Osteocyte (in vitro differentiated cells): ENCODE data around the gene PIN1. TPM values are rescaled to one million over a fixed set of nuclear protein-coding genes. Genes with fewer than 3 reads are reported as not detected.

Experiments used
- DNase-seq: peaks from one replicate; pipeline ENCODE4 v3.0.0; 2021; ENCODE audit warnings: mixed read lengths; ENCODE audit not compliant: unreplicated experiment; ENCODE audit errors: extremely low spot score
- H3K27ac Mint-ChIP-seq: one replicate; pipeline ENCODE4 v1.8.0; 2021; ENCODE audit warnings: mild to moderate bottlenecking, mixed read lengths; ENCODE audit not compliant: unreplicated experiment
- H3K27me3 Mint-ChIP-seq: one replicate; pipeline ENCODE4 v1.8.0; 2021; ENCODE audit warnings: mixed read lengths; ENCODE audit not compliant: unreplicated experiment
- H3K36me3 Mint-ChIP-seq: one replicate; pipeline ENCODE4 v1.8.0; 2021; ENCODE audit warnings: mixed read lengths; ENCODE audit not compliant: unreplicated experiment
- H3K4me1 Mint-ChIP-seq: one replicate; pipeline ENCODE4 v1.8.0; 2021; ENCODE audit warnings: mixed read lengths; ENCODE audit not compliant: unreplicated experiment
- H3K4me3 Mint-ChIP-seq: one replicate; pipeline ENCODE4 v1.8.0; 2021; ENCODE audit warnings: mild to moderate bottlenecking, moderate library complexity, mixed read lengths; ENCODE audit not compliant: unreplicated experiment
- H3K9me3 Mint-ChIP-seq: one replicate; pipeline ENCODE4 v1.8.0; 2021; ENCODE audit warnings: mixed read lengths; ENCODE audit not compliant: unreplicated experiment
- total RNA-seq: library from RNA; stranded (reverse); gene quantifications from 2 replicates; pipeline ENCODE4 v1.2.1, GENCODE V29; 2021
- TF ChIP-seq, protein P1 (sequence below): fragments of 200-600 bp; sonication (generic); IDR thresholded peaks from 2 replicates; pipeline ENCODE4 v1.5.0; 2021; ENCODE audit warnings: antibody characterized with exemption, mild to moderate bottlenecking, moderate library complexity

Gene PIN1
- total RNA-seq, 1 donor from 2014 or later: 67.4 TPM

GRCh38 chr19:9849791-9850190 lies 14.7 kb downstream of the PIN1 start:
- Mint-ChIP-seq H3K36me3 (peaks cover 20% of the 10 kb centered on the region), H3K4me1 (peaks cover 22% of the 10 kb centered on the region), H3K27me3 (no peaks in the 10 kb centered on the region), H3K4me3 (no peak overlapping the region), H3K9me3 (no peaks in the 10 kb centered on the region), H3K27ac (no peak overlapping the region)
- TF ChIP-seq, protein P1, sequence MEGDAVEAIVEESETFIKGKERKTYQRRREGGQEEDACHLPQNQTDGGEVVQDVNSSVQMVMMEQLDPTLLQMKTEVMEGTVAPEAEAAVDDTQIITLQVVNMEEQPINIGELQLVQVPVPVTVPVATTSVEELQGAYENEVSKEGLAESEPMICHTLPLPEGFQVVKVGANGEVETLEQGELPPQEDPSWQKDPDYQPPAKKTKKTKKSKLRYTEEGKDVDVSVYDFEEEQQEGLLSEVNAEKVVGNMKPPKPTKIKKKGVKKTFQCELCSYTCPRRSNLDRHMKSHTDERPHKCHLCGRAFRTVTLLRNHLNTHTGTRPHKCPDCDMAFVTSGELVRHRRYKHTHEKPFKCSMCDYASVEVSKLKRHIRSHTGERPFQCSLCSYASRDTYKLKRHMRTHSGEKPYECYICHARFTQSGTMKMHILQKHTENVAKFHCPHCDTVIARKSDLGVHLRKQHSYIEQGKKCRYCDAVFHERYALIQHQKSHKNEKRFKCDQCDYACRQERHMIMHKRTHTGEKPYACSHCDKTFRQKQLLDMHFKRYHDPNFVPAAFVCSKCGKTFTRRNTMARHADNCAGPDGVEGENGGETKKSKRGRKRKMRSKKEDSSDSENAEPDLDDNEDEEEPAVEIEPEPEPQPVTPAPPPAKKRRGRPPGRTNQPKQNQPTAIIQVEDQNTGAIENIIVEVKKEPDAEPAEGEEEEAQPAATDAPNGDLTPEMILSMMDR: no peak
- no peak for DNase-seq

DNA sequence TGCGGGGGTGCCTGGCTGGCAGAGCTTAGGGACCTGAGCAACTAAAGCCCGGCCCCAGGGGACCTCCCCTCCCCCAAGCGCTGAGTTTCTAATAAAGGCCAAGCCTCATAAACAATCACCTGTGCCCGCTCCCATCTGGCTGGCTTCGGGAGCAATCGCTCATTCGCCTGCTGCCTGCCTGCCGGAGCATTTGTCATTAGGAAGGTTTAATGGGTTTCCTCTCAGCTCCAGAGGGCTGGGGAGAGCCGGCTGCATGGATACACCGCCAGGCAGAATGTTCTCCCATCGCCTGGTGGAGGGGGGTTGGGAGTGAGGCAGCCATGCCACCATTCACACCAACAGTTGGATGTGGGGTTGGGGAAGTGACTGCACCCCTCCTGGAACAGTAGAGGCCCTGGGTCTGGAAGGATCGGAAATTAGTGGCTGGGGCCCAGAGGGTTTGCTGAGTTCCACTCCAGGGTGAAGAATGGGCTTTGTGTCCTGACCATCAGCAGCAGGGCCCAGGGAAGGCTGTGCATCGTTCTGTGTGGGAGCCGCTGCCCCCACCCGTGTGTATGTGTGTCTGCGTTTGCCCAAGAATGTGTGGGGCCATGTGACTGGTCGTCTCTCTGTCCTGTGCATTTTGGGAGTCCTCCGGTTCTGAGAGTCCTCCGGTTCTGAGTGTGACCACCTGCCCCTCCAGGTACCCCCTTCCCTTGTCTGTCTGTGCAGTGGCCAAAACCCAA lies 15.3 kb downstream of the PIN1 start:
- H3K9me3 Mint-ChIP-seq: no peaks in the 10 kb centered on the region
- no peak for DNase-seq
- peaks cover 22% of the 10 kb centered on the region for H3K4me1 Mint-ChIP-seq
- no peaks in the 10 kb centered on the region for H3K27me3 Mint-ChIP-seq
- H3K27ac Mint-ChIP-seq: no peak overlapping the region
- H3K4me3 Mint-ChIP-seq: no peak overlapping the region
- peaks cover 15% of the 10 kb centered on the region for H3K36me3 Mint-ChIP-seq
- TF ChIP-seq, protein P1: no peak

- H3K27me3 Mint-ChIP-seq: no peaks in the 10 kb centered on the region
- no peak for DNase-seq
These were observed 19.2 kb downstream of the PIN1 start for GRCh38 chr19:9854282-9854846.

GRCh38 chr19:9856609-9857008 lies 21.5 kb downstream of the PIN1 start:
- Mint-ChIP-seq H3K4me3 (no peak overlapping the region), H3K9me3 (no peaks in the 10 kb centered on the region), H3K27me3 (no peaks in the 10 kb centered on the region), H3K4me1 (peaks cover 9% of the 10 kb centered on the region), H3K36me3 (peaks cover 37% of the 10 kb centered on the region), H3K27ac (no peak overlapping the region)
- DNase-seq: no peak
- TF ChIP-seq, protein P1: no peak

More at GRCh38 chr19:9854282-9854846, 19.2 kb downstream of the PIN1 start:
- peaks cover 31% of the 10 kb centered on the region for H3K36me3 Mint-ChIP-seq
- H3K27ac Mint-ChIP-seq: no peak overlapping the region
- TF ChIP-seq, protein P1: no peak
- no peaks in the 10 kb centered on the region for H3K9me3 Mint-ChIP-seq
- no peak overlapping the region for H3K4me3 Mint-ChIP-seq
- H3K4me1 Mint-ChIP-seq: peaks cover 9% of the 10 kb centered on the region

DNA sequence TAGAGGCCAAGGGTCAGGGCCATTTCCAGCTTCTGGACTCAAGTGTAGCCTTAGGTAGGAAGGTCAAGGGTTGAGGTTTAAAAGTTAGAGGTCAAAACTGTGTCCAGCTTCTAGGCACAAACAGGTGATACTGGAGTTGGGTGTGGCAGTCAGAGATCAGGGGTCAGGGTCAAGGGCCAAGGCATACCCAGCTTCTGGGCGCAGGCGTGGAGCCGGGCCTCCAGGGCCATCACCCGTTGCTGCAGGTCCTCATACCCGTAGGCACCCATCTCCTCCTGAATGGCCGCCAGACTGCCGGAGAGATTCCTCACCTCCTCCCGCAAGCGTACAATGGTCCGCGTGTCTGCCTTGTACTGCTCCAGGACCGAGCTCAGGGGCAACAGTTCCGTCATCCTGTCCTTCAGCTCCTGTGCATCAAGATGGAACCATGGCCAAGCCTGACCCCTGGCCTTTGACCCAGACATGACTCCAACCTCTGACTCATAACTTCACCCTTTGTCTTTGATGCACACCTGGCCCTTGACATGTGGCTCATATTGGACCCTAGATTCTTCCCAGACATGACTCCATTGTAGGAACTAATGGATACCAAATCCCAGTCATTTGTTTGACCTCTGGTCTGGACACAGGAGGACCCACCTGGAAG lies 22.1 kb downstream of the PIN1 start:
- H3K9me3 Mint-ChIP-seq: no peaks in the 10 kb centered on the region
- H3K4me1 Mint-ChIP-seq: peaks cover 9% of the 10 kb centered on the region
- H3K27ac Mint-ChIP-seq: no peak overlapping the region
- H3K36me3 Mint-ChIP-seq: peaks cover 37% of the 10 kb centered on the region
- no peak overlapping the region for H3K4me3 Mint-ChIP-seq
- no peak for DNase-seq
- TF ChIP-seq, protein P1: no peak
- no peaks in the 10 kb centered on the region for H3K27me3 Mint-ChIP-seq
